GM20431 (cell line): ENCODE data around the gene CRYBA4.

Experiments used
- in situ Hi-C: fragments of 300-500 bp; cut with MseI, MboI; formaldehyde crosslinking; loops from one replicate; pipeline ENCODE4 v1.15.0; 2020; ENCODE audit warnings: low sequenced_read_pairs; ENCODE audit not compliant: unreplicated experiment

The CRYBA4 gene

DNA sequence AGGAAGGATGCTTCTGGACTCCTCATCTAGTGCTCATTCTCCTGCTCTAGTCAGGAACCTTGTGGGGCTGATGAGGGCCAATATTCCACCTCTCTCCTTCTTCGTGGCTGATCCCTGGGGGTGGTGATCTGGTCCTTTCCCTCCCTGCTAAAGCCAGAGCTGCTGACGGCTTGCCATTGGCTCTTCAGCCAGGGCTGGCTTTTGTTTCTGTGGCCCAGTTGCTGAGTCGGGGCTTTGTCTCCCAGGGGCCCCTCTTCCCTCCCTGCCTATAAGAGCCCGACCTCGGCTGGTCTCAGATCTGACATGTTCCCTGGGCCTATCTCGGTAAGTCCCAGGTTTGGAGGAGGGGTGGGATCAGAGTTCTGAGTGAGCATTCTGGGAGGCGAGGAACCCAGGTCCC is at the start of gene CRYBA4:
CRYBA4 (plus strand) TSS at position 301 of the 400 bp plus-strand sequence. CDS start 634 bp downstream, outside the sequence.
- in situ Hi-C loops: no loop called here

DNA sequence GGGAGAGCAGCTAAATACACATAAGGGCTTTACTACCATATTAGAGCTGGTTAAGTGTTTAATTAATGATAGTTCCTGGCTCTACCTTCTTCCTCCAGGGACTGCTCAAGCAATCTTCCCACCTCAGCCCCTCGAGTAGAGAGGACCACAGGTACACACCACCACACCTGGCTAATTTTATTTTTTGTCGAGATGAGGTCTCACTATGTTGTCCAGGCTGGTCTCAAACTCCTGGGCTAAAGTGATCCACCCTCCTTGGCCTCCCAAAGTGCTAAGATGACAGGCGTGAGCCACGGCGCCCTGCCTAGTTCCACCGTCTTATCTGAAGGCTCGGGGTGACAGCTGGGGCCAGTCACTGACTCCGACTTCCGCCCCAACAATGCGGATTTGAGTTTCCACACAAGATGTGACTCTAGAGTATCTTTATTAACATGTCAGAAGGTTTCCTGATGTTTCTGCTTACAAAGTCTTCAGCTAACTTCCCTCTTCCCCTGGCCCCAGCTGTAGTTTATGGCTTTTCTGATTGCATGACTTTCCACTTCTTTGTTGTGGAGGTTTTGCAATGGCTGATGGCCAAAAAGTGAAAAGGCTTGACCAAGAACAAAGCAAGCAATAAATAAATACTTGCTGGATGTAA is 48.6 kb upstream of the CRYBA4 start:
- in situ Hi-C loops: no loop called here

DNA sequence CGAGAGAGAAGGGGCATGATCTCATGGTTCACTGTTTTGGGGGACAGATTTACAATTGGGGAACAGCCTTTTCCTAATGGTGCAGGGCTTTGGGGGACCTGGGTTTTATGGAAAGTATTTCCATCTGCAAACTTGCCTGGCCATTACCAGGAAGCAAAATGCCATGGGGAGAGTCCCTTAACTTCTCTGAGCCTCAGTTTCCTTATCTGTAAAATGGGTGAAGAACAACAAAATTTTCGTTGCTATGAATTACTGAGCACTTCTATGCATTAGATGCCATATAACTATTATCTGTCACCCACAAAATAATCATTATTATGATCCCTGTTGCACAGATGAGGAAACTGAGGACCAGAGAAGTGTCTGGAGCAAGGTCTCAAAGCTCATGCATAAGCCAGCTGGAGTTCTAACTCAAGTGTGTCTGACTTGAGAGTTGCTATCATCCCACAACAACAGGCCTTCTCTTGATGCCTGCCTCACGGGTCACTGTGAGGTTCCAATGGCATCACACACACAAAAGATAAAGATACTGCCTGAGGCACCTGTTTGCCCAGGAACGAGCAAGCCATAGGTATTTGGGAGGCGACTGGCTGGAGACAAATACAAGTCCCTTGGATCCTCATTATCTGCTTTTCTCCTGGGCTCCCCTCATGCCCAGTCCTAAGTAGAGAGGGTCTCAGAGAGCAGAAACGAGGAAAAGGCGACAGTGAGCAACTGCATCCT is 47.6 kb upstream of the CRYBA4 start:
- in situ Hi-C loops: no loop called here

GRCh38 chr22:26576026-26576680 is 45.6 kb upstream of the CRYBA4 start:
- in situ Hi-C loops: no loop called here

DNA sequence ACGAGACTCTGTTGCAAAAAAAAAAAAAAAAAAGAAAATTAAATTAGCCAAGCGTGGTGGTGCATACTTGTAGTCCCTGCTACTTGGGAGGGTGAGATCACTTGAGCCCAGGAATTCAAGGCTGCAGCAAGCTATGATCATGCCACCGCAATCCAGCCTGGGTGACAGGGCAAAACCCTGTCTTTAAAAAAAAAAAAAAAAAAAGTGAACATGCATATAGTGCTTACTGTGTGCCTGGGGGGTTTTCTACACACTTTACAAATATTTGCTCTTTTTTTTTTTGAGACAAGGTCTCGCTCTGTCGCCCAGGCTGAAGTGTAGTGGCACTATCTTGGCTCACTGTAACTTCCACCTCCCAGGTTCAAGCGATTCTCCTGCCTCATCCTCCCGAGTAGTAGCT is 44.7 kb upstream of the CRYBA4 start:
- in situ Hi-C loops: no loop called here

- in situ Hi-C loops: no loop called here
Measured at GRCh38 chr22:26579331-26579886, 42.4 kb upstream of the CRYBA4 start.

GRCh38 chr22:26580240-26580962 is 41.4 kb upstream of the CRYBA4 start:
- in situ Hi-C loops: no loop called here

GRCh38 chr22:26581026-26581425 is 40.7 kb upstream of the CRYBA4 start:
- in situ Hi-C loops: no loop called here

DNA sequence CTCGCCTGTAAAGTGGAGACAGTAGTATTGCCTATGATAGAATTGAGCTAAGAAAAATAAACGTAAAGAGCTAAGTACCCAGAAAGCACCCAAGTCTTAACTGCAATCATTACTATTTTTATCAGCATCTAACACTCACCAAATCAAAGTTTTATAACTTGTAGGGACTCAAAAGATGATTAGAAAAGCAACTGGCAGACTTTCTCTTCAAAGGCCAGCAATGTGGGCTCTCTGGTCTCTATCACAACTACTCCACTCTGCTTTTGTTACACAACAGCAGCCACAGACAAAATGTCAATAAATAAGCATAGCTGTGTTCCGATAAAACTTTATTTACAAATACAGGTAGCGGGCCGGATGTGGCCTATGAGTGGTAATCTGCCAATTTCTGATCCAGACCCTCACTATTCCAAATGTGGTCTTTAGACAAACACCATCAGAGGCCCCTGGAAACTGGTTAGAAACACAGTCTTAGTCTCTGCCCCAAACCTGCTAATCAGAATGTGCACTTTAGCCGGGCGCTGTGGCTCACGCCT is 40.1 kb upstream of the CRYBA4 start:
- in situ Hi-C loops: no loop called here

DNA sequence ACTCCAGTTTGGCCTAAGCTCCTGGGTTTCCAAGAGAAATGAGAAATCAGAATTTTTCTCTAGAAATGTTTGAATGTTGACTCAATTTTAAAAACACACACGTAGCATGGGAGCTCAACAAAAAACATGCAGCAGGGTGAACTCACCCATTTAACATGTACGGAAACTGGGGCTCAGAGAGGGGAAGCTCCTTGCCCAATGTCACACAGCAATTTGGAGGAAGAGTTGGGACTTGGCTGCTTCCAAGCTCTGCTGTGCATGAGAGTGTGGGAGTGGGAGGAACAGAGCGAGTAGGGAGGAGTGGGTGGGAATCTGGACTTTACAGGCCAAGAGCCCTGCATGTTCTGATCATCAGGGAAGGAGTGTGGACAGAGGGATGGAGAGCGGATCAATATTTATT is 37.8 kb upstream of the CRYBA4 start:
- in situ Hi-C loops: no loop called here

DNA sequence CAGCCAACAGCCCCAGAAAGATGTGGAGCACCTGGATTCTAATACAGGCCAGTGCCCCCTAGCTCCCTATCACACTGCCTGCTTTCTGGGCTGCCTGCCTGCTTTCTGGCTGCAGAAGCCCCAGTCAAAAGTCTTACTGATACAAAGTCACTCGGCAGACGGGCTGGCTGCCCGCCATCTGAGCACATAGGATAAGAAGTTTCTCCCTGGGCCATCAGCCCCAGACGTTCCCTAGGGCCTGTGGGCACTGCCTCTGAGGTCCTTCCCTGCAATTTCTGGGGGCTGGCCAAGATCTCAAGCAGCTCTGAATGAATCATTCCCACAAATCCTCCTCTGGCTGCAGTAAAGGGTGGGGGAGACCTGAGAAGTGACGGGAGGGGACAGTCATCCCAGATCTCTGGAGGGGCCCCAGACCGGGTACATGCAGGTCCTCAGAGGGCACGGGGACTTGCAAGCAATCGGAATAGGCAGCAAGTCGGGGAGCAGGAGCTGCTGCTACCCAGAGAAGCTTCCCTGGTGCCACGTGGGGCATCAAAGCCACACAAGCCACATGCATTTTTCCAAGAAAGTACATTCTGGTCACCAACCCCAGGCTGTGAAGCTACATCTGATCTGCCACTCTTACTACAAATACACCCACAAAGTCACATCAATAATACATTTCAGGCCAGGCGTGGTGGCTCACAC is 36.5 kb upstream of the CRYBA4 start:
- in situ Hi-C loops: no loop called here

GRCh38 chr22:26586556-26587325 is 35.0 kb upstream of the CRYBA4 start:
- in situ Hi-C loops: no loop called here

- in situ Hi-C loops: no loop called here
Measured at GRCh38 chr22:26587991-26588613, 33.7 kb upstream of the CRYBA4 start.

GRCh38 chr22:26588729-26589366 is 32.9 kb upstream of the CRYBA4 start:
- in situ Hi-C loops: no loop called here

DNA sequence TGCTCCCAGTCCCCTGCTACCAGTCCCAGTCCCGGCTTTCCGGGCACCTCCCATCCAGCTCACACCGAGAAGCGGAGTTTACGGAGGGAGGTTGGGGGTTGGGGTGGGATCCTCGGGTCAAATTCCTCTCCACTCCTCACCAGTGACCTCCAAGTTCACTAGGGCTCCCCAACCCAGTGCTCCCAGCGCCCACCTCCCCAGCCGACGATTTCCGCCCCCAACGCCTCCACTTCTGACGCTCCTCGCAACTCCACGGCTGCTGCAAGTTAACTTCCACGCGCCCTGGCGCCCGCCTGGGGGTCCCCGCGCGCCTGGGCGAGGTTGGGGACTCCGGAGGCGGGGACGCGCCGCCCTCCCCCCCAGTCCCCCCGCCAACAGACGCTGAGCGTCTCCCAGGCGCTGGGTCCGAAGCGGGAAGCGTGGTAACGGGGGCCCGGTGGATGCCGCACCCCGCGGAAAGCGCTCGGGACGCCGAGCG is 32.4 kb upstream of the CRYBA4 start:
- in situ Hi-C loops: no loop called here

DNA sequence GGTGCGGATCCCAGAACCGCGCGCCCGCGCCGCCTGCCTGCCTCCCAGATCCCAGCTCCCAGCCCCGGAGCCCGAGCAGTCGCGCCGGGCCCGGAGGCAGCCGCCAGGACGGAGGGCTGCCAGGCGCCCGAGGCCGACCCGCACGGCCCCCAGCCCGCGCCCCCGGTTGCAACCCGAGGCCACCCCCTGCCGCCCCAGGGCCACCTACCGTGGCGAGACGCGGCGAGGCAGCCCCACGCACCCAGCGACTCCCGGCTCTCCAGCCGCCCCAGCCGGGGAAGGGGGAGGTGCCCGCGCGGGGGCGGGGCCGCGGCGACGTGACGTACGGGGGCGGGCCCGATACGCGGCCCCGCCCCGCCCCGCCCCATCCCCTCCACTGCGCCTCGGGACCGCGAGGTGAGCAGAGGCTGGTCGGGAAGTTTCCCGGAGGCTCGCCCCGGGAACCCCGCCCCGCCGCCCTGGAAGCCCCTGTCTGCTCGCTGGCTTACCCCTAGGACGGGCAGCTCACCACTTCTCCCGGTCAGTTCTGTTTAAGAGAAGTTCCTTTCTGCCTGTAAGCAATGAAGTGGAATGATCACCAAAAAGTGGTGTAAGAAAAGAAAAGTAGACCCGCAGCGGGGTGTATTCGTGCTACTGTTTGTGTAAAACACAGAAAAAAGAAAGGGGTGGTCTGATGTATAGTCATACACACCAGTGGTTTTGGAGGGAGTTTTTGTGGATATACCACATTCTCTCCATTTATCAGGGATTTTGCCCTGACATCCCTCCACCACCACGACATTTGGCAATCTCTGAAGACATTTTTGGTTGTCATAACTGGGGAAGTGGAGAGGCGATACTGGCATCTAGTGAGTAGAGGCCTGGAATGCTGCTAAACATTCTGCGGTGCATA is 31.7 kb upstream of the CRYBA4 start, which contains the start of gene TPST2:
TPST2 (minus strand) TSS at position 288 of the 892 bp plus-strand sequence. CDS start 48,502 bp downstream, outside the sequence.
- in situ Hi-C loops: no loop called here

GRCh38 chr22:26592421-26592891 is 29.3 kb upstream of the CRYBA4 start:
- in situ Hi-C loops: no loop called here
